MCF 10A (cell line): ENCODE data around the gene XRN2. TPM values are rescaled to one million over a fixed set of nuclear protein-coding genes. Genes with fewer than 3 reads are reported as not detected.

Experiments used
- Bru-seq: library from RNA; stranded (reverse); fragments of 400-500 nt; gene quantifications from one replicate; lab custom pipeline; 2021; lab: Mats Ljungman, UMichigan
- BruChase-seq, 2 experiments: library from RNA; stranded (reverse); fragments of 400-500 nt; gene quantifications; one replicate each; lab custom pipeline; 2021; lab: Mats Ljungman, UMichigan
- BruUV-seq: library from RNA; stranded (reverse); fragments of 400-500 nt; replicated peaks from 2 replicates; lab custom pipeline; 2021; lab: Mats Ljungman, UMichigan
- CTCF ChIA-PET: fragments of 300-600 bp; sonication (Branson Sonifier 250); formaldehyde crosslinking; extraction: SDS; loops from one replicate; lab custom pipeline; 2021; ENCODE audit warnings: antibody characterized with exemption, inconsistent platforms; lab: Yijun Ruan, JAX
- POLR2A ChIA-PET: fragments of 300-600, 350-650 bp; sonication (Branson Sonifier 250); formaldehyde crosslinking; extraction: SDS; loops from one replicate; lab custom pipeline; 2020; ENCODE audit warnings: antibody characterized with exemption, inconsistent platforms; lab: Yijun Ruan, JAX
- DNase-seq: peaks from one replicate; pipeline ENCODE4 v3.0.0-alpha.2; 2018; ENCODE audit not compliant: unreplicated experiment
- H3K27ac Mint-ChIP-seq: one replicate; pipeline ENCODE4 v1.8.0; 2022; ENCODE audit warnings: mild to moderate bottlenecking, low read depth, mixed read lengths; ENCODE audit not compliant: unreplicated experiment
- H3K27me3 Mint-ChIP-seq: one replicate; pipeline ENCODE4 v1.8.0; 2022; ENCODE audit warnings: mixed read lengths; ENCODE audit not compliant: insufficient read depth, unreplicated experiment
- H3K36me3 Mint-ChIP-seq: one replicate; pipeline ENCODE4 v1.8.0; 2022; ENCODE audit warnings: mild to moderate bottlenecking, moderate library complexity, mixed read lengths; ENCODE audit not compliant: insufficient read depth, unreplicated experiment
- H3K4me1 Mint-ChIP-seq: one replicate; pipeline ENCODE4 v1.8.0; 2022; ENCODE audit warnings: mixed read lengths; ENCODE audit not compliant: insufficient read depth, unreplicated experiment
- H3K4me3 Mint-ChIP-seq: one replicate; pipeline ENCODE4 v1.8.0; 2022; ENCODE audit warnings: mild to moderate bottlenecking, moderate library complexity, mixed read lengths; ENCODE audit not compliant: unreplicated experiment
- H3K9me3 Mint-ChIP-seq: one replicate; pipeline ENCODE4 v1.8.0; 2022; ENCODE audit warnings: mixed read lengths; ENCODE audit not compliant: unreplicated experiment
- intact Hi-C: fragments of 100-400 bp; cut with micrococcal nuclease; formaldehyde crosslinking; loops from 2 replicates; pipeline ENCODE4 v1.14.1; 2022
- long read RNA-seq: library from polyadenylated mRNA; stranded (forward); transcript quantifications from one replicate; pipeline ENCODE4 v2.0.0, GENCODE V29; 2022
- total RNA-seq: library from RNA; stranded (reverse); gene quantifications from 2 replicates; pipeline ENCODE4 v1.2.3, GENCODE V29; 2022
- TF ChIP-seq, protein P1 (sequence below): fragments of 200-600 bp; IDR thresholded peaks from one replicate; pipeline ENCODE4 v1.8.0; 2022; ENCODE audit warnings: antibody characterized with exemption, mild to moderate bottlenecking; ENCODE audit not compliant: unreplicated experiment

Gene XRN2, protein sequence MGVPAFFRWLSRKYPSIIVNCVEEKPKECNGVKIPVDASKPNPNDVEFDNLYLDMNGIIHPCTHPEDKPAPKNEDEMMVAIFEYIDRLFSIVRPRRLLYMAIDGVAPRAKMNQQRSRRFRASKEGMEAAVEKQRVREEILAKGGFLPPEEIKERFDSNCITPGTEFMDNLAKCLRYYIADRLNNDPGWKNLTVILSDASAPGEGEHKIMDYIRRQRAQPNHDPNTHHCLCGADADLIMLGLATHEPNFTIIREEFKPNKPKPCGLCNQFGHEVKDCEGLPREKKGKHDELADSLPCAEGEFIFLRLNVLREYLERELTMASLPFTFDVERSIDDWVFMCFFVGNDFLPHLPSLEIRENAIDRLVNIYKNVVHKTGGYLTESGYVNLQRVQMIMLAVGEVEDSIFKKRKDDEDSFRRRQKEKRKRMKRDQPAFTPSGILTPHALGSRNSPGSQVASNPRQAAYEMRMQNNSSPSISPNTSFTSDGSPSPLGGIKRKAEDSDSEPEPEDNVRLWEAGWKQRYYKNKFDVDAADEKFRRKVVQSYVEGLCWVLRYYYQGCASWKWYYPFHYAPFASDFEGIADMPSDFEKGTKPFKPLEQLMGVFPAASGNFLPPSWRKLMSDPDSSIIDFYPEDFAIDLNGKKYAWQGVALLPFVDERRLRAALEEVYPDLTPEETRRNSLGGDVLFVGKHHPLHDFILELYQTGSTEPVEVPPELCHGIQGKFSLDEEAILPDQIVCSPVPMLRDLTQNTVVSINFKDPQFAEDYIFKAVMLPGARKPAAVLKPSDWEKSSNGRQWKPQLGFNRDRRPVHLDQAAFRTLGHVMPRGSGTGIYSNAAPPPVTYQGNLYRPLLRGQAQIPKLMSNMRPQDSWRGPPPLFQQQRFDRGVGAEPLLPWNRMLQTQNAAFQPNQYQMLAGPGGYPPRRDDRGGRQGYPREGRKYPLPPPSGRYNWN
- 60.8 and 67.8 TPM in 2 replicates for total RNA-seq
- percentile 96 among the genes with signal in this experiment for Bru-seq, nascent RNA
- BruChase-seq, experiment 1, labeled RNA remaining after a 6-hour chase = percentile 91 among the genes with signal in this experiment
- percentile 92 among the genes with signal in this experiment for BruChase-seq, experiment 2, labeled RNA remaining after a 2-hour chase
- long read RNA-seq, transcript XRN2-201 (30 exons, 3,437 nt) = major isoform, 239 of 286 reads
- long read RNA-seq, partial matches to known transcripts = 20 of 286 reads
- long read RNA-seq, other reads (novel, unspliced or antisense) = 27 of 286 reads

DNA sequence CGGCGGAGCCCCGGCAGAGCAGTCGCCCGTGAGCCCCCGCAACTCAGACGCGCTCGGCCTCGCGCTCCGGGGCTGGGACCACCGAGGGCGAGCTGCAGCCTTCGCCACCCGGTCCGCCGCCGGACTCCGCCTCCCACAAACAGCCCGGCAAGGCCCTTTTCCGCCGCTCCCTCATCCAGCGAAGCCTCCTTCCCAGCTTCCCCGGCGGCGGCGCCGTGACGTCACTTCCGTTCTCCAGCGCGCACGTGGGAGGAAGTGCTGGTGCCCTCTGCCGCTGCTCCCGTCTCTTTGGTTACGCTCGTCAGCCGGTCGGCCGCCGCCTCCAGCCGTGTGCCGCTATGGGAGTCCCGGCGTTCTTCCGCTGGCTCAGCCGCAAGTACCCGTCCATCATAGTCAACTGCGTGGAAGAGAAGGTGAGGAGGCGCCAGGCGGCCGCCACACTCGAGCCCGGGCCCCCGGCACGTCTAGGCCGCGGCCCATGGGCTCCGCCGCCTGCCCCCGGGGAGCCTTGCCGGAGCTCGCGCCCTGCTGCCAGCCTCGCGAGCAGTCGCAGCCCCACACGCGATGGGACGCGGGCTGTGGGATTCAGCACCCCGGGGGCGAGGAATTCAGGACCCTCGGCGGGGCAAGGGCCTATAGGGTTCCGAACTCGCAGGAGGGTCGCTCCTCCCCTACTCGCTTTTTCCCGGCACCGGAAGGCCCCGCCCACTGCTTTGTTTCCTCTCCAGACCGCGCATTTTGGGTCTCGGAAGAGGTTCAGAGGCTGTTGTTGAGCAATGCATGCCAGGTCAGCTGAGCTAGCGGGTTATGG is at the start of gene XRN2:
TSS of gene XRN2 (plus strand) at position 271 of the 811 bp plus-strand sequence. CDS start at position 339, 68 bp downstream.
- intact Hi-C loops = loop anchor here (5.0 kb wide), 2 partner anchors 49 to 121 kb away; no protein-coding TSS in a partner anchor
- peaks cover 18% of the 10 kb centered on the region for H3K4me1 Mint-ChIP-seq
- peak within 1 kb of the TSS; percentile 87 for H3K4me3 Mint-ChIP-seq
- H3K27me3 Mint-ChIP-seq = no peaks in the 10 kb centered on the region
- H3K27ac Mint-ChIP-seq = peak within 1 kb of the TSS; percentile 99
- H3K36me3 Mint-ChIP-seq = peaks cover 12% of the 10 kb centered on the region
- ChIA-PET CTCF (interaction anchor here (0.6 to 4.5 kb wide), 7 partner anchors 12 to 466 kb away, joined by 3 to 33 read pairs (median 4); no protein-coding TSS in a partner anchor), POLR2A (interaction anchor here (0.6 to 3.7 kb wide), 47 partner anchors 9 to 1025 kb away, joined by 3 to 104 read pairs (median 5); partner anchors contain the start of genes KIZ and RALGAPA2)
- TF ChIP-seq, protein P1, sequence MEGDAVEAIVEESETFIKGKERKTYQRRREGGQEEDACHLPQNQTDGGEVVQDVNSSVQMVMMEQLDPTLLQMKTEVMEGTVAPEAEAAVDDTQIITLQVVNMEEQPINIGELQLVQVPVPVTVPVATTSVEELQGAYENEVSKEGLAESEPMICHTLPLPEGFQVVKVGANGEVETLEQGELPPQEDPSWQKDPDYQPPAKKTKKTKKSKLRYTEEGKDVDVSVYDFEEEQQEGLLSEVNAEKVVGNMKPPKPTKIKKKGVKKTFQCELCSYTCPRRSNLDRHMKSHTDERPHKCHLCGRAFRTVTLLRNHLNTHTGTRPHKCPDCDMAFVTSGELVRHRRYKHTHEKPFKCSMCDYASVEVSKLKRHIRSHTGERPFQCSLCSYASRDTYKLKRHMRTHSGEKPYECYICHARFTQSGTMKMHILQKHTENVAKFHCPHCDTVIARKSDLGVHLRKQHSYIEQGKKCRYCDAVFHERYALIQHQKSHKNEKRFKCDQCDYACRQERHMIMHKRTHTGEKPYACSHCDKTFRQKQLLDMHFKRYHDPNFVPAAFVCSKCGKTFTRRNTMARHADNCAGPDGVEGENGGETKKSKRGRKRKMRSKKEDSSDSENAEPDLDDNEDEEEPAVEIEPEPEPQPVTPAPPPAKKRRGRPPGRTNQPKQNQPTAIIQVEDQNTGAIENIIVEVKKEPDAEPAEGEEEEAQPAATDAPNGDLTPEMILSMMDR = no peak
- BruUV-seq = no TSS peak
- H3K9me3 Mint-ChIP-seq = no peaks in the 10 kb centered on the region
- peak; percentile 95 for DNase-seq

DNA sequence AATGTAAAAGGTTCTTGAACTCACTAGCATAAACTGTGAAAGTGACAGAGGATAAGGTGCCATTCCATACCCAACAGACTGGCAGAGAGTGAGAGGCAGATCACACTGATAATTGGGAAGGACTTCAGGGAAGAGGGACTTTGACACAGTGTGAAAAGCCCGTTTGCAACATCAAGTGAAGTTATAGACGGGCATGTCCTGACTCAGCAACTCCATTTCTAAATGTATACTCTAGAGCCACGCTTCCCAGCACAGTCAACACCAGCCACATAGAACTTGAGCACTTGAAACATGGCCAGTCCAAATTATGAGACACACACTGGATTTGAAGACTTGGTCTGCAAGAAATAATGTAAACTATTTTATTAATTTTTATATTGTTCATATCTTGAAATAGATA is 45.9 kb upstream of the XRN2 start:
- Mint-ChIP-seq H3K27me3 (no peaks in the 10 kb centered on the region), H3K36me3 (no peaks in the 10 kb centered on the region), H3K4me1 (no peaks in the 10 kb centered on the region), H3K4me3 (no peak overlapping the region), H3K27ac (no peak overlapping the region), H3K9me3 (no peaks in the 10 kb centered on the region)
- TF ChIP-seq, protein P1 = no peak
- DNase-seq = no peak
- no TSS peak for BruUV-seq
- ChIA-PET CTCF (interaction anchor here (0.9 kb wide), 1 partner anchor 22 kb away, joined by 4 read pairs; no protein-coding TSS in a partner anchor), POLR2A (interaction anchor here (1.0 kb wide), 1 partner anchor 45 kb away, joined by 3 read pairs; the partner anchor contains the start of gene XRN2)
- intact Hi-C loops = no loop called here

DNA sequence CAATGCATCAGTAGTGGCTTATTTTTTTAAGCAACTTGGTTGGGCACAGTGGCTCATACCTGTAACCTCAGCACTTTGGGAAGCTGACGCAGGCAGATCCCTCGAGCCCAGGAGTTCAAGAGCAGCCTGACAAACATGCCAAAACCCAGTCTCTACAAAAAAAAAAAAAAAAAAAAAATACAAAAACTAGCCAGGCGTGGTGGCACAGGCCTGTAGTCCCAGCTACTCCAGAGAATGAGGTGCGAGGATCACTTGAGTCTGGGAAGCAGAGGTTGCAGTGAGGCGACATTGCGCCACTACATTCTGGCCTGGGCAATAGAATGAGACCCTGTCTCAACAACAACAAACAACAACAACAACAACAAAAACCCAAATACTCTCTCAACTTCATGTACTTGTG is 44.7 kb upstream of the XRN2 start:
- Mint-ChIP-seq H3K27me3 (no peaks in the 10 kb centered on the region), H3K4me3 (no peak overlapping the region), H3K4me1 (no peaks in the 10 kb centered on the region), H3K9me3 (no peaks in the 10 kb centered on the region), H3K36me3 (no peaks in the 10 kb centered on the region), H3K27ac (no peak overlapping the region)
- TF ChIP-seq, protein P1 = no peak
- intact Hi-C loops = no loop called here
- no peak for DNase-seq
- no TSS peak for BruUV-seq
- CTCF ChIA-PET = interaction anchor here (0.7 kb wide), 1 partner anchor 400 kb away, joined by 3 read pairs; no protein-coding TSS in a partner anchor
- POLR2A ChIA-PET = interaction anchor here (1.0 kb wide), 1 partner anchor 44 kb away, joined by 3 read pairs; the partner anchor contains the start of gene XRN2
